ENCODE data around the gene COPE.

GRCh38 chr19:18940769-18941627 lies 21.8 kb upstream of the COPE start, which contains the start of gene HOMER3:
- peak in 1 of 3 donors; percentile 40 for TF ChIP-seq POLR2AphosphoS5 (IDR thresholded peaks at IDR 0.05)
- no peak for TF ChIP-seq POLR2A (IDR thresholded peaks at IDR 0.05)
- TF ChIP-seq CTCF (IDR thresholded peaks at IDR 0.05 in 8 of 11, conservative IDR thresholded peaks at IDR 0.05 in 3 of 11): peak in 4 of 11 experiments; percentile 37 to 64 (median 54)

Data from spleen (tissue), 7 donors.